ENCODE measurements around the gene DXO.

Gene DXO

DNA sequence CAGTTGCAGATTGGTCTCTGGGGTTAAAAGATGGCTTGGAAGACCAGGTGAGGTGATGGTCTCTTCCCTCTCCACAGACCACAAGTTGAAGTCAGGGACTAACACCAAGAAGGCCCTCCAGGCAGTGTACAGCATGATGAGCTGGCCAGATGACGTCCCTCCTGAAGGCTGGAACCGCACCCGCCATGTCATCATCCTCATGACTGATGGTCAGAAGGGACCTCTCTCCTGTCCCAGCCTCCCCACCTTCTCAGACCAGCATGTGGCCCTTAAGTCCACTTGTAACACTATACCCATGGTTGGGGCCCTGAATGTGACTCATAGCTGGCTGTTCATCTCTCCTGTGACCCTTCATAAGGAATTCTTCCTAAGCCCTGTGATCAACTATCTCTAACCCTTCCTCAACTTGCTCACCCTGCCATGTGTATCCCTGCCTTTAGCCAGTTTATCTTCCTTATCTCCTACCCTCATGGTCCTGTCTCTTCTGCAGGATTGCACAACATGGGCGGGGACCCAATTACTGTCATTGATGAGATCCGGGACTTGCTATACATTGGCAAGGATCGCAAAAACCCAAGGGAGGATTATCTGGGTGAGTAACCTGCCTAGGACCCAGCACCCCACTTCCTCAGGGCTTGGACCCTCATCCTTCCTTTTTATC is 23.1 kb downstream of the DXO start:
- DNase-seq (ENCODE audit: low spot score): peak; percentile 71
- Histone ChIP-seq H3K4me3 (no peak overlapping the region), H3K27ac (peak overlapping the region in 1 of 2 donors; percentile 26)
- TF ChIP-seq, protein P1, sequence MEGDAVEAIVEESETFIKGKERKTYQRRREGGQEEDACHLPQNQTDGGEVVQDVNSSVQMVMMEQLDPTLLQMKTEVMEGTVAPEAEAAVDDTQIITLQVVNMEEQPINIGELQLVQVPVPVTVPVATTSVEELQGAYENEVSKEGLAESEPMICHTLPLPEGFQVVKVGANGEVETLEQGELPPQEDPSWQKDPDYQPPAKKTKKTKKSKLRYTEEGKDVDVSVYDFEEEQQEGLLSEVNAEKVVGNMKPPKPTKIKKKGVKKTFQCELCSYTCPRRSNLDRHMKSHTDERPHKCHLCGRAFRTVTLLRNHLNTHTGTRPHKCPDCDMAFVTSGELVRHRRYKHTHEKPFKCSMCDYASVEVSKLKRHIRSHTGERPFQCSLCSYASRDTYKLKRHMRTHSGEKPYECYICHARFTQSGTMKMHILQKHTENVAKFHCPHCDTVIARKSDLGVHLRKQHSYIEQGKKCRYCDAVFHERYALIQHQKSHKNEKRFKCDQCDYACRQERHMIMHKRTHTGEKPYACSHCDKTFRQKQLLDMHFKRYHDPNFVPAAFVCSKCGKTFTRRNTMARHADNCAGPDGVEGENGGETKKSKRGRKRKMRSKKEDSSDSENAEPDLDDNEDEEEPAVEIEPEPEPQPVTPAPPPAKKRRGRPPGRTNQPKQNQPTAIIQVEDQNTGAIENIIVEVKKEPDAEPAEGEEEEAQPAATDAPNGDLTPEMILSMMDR (IDR thresholded peaks at IDR 0.05): no peak

DNA sequence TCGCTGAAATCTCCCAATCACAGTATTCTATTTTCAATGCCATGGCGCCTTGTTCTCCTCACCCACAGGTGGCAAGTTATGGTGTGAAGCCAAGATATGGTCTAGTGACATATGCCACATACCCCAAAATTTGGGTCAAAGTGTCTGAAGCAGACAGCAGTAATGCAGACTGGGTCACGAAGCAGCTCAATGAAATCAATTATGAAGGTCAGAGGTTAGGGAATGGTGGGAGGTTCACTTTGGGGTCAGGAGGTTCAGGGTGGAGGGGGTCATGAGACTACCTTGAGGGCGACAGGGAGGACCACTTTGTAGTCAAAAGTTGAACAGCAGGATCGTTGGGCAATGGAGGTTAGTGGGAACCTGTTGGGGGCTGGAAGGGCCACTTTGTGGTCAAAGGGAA is 23.6 kb downstream of the DXO start:
- no peak for DNase-seq (ENCODE audit: low spot score)

DNA sequence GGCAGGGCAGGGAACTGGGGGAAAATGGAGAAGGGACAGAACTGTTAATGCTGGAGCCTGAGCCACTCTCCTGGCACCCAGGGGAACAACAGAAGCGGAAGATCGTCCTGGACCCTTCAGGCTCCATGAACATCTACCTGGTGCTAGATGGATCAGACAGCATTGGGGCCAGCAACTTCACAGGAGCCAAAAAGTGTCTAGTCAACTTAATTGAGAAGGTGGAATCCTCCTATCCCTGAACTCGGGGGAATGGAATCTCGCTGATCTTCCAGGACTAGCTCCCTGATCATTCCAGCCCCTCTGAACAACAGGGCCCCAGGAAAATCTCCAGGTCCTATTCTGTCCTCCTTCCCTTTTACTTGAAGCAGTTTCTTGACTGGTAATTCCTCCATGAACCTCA is 24.1 kb downstream of the DXO start:
- DNase-seq (ENCODE audit: low spot score): no peak
- no peak overlapping the region for H3K27ac ChIP-seq
- no peak overlapping the region for H3K4me3 ChIP-seq
- TF ChIP-seq, protein P1 (IDR thresholded peaks at IDR 0.05): no peak

More for the DNA sequence above, 23.6 kb downstream of the DXO start:
- Histone ChIP-seq H3K27ac (no peak overlapping the region), H3K4me3 (no peak overlapping the region)
- TF ChIP-seq, protein P1 (IDR thresholded peaks at IDR 0.05): no peak

DNA sequence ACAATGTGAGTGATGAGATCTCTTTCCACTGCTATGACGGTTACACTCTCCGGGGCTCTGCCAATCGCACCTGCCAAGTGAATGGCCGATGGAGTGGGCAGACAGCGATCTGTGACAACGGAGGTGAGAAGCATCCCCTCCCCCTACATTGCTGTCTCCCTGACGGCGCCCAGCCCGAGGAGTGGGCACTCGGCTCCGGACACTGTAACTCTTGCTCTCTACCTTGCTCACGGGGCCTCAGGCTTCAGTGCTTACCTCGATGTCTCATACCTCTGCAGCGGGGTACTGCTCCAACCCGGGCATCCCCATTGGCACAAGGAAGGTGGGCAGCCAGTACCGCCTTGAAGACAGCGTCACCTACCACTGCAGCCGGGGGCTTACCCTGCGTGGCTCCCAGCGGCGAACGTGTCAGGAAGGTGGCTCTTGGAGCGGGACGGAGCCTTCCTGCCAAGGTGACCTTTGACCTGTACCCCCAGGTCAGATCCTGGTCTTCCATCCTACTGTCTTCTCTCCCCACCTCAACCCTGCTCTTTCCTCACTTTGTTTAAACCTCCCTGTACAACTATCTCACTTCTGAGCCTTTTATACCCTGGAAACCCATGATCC is 24.8 kb downstream of the DXO start:
- peak; percentile 73 for DNase-seq (ENCODE audit: low spot score)
- Histone ChIP-seq H3K4me3 (no peak overlapping the region), H3K27ac (peak overlapping the region in 1 of 2 donors; percentile 93)
- TF ChIP-seq, protein P1 (IDR thresholded peaks at IDR 0.05): no peak

DNA sequence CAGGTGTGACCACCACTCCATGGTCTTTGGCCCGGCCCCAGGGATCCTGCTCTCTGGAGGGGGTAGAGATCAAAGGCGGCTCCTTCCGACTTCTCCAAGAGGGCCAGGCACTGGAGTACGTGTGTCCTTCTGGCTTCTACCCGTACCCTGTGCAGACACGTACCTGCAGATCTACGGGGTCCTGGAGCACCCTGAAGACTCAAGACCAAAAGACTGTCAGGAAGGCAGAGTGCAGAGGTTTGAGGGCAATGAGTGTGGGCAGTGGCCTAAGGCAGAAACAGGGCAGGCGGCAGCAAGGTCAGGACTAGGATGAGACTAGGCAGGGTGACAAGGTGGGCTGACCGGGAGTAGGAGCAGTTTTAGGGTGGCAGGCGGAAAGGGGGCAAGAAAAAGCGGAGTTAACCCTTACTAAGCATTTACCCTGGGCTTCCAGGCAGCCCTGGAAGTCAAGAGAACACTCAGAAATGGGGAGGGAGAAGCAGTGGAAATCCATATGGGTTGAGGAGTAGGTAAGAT is 25.5 kb downstream of the DXO start:
- Histone ChIP-seq H3K27ac (peak overlapping the region; percentile 86 to 93), H3K4me3 (peak overlapping the region; percentile 57)
- TF ChIP-seq, protein P1 (IDR thresholded peaks at IDR 0.05): no peak
- DNase-seq (ENCODE audit: low spot score): no peak

DNA sequence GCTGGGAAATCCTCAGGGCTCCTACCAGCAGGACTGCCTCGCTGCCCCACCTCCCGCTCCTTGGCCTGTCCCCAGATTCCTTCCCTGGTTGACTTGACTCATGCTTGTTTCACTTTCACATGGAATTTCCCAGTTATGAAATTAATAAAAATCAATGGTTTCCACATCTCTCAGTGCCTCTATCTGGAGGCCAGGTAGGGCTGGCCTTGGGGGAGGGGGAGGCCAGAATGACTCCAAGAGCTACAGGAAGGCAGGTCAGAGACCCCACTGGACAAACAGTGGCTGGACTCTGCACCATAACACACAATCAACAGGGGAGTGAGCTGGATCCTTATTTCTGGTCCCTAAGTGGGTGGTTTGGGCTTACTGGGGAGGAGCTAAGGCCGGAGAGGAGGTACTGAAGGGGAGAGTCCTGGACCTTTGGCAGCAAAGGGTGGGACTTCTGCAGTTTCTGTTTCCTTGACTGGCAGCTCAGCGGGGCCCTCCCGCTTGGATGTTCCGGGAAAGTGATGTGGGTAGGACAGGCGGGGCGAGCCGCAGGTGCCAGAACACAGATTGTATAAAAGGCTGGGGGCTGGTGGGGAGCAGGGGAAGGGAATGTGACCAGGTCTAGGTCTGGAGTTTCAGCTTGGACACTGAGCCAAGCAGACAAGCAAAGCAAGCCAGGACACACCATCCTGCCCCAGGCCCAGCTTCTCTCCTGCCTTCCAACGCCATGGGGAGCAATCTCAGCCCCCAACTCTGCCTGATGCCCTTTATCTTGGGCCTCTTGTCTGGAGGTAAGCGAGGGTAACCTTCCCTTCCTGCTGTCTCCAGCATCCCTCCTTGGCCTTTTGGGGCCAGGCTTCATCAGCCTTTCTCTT is 26.2 kb downstream of the DXO start, which contains the start of gene CFB:
Gene CFB, plus strand, starts transcription at position 589 of the 863 bp plus-strand sequence. Its CDS starts 127 bp downstream, at position 716.
- DNase-seq (ENCODE audit: low spot score): peak; percentile 89
- Histone ChIP-seq H3K4me3 (peak within 1 kb of the TSS; percentile 57), H3K27ac (peak within 1 kb of the TSS; percentile 86 to 93)
- TF ChIP-seq, protein P1 (IDR thresholded peaks at IDR 0.05): no peak
